ENCODE data around the gene PPP6R2. TPM values are rescaled to one million over a fixed set of nuclear protein-coding genes. Genes with fewer than 3 reads are reported as not detected.
A peak's percentile ranks its signal among the peaks of the same experiment; 100 is the strongest.
"Not testable (repeated sequence)": the region's sequence is repeated elsewhere in the genome, so short reads cannot be mapped to it uniquely, and the experiment has no call there.

The PPP6R2 gene
- total RNA-seq, 4 donors from 2014 or later = 35.6 to 50.8 (median 45.6) TPM

GRCh38 chr22:50400931-50401330 lies 57.8 kb downstream of the PPP6R2 start:
- no peak for TF ChIP-seq POLR2A (IDR thresholded peaks at IDR 0.05)
- no peak for TF ChIP-seq CTCF (IDR thresholded peaks at IDR 0.05)

GRCh38 chr22:50401907-50402306 lies 58.8 kb downstream of the PPP6R2 start:
- Histone ChIP-seq H3K27ac (no peak overlapping the region), H3K27me3 (no peaks in the 10 kb centered on the region), H3K4me1 (peaks cover 8 to 29% (median 10%) of the 10 kb centered on the region in 3 donors), H3K4me3 (no peak overlapping the region), H3K9me3 (no peaks in the 10 kb centered on the region), H3K36me3 (peaks cover 0 to 84% (median 9%) of the 10 kb centered on the region in 3 donors)
- 93 to 95% methylated on average over 4 of the region's 4 CpGs for WGBS, 2 donors
- TF ChIP-seq CTCF (IDR thresholded peaks at IDR 0.05) (no peak), POLR2A (IDR thresholded peaks at IDR 0.05) (no peak)
- DNase-seq = no peak
- intact Hi-C loops (cut with DNase I) = no loop called here

More at GRCh38 chr22:50400931-50401330, 57.8 kb downstream of the PPP6R2 start:
- DNase-seq = no peak
- Histone ChIP-seq H3K27ac (no peak overlapping the region), H3K9me3 (no peaks in the 10 kb centered on the region), H3K36me3 (peaks cover 0 to 84% (median 7%) of the 10 kb centered on the region in 3 donors), H3K27me3 (no peaks in the 10 kb centered on the region), H3K4me1 (peaks cover 8 to 29% (median 10%) of the 10 kb centered on the region in 3 donors), H3K4me3 (no peak overlapping the region)
- 91 to 92% methylated on average over 4 to 5 of the region's 5 CpGs for WGBS, 2 donors
- intact Hi-C loops (cut with DNase I) = no loop called here

- Histone ChIP-seq H3K27me3 (no peaks in the 10 kb centered on the region), H3K36me3 (peaks cover 0 to 84% (median 20%) of the 10 kb centered on the region in 3 donors), H3K27ac (peak overlapping the region in 1 of 4 donors; percentile 48), H3K4me3 (no peak overlapping the region), H3K9me3 (no peaks in the 10 kb centered on the region), H3K4me1 (peaks cover 8 to 29% (median 10%) of the 10 kb centered on the region in 3 donors)
- TF ChIP-seq CTCF (IDR thresholded peaks at IDR 0.05) (no peak), POLR2A (IDR thresholded peaks at IDR 0.05) (no peak)
- WGBS, 2 donors = 52 to 57% methylated on average over 3 to 7 of the region's 8 CpGs
- intact Hi-C loops (cut with DNase I) = no loop called here
- no peak for DNase-seq
Observed at GRCh38 chr22:50403701-50404101, 60.6 kb downstream of the PPP6R2 start.

GRCh38 chr22:50406416-50407170 lies 63.5 kb downstream of the PPP6R2 start:
- TF ChIP-seq CTCF (IDR thresholded peaks at IDR 0.05) = no peak
- WGBS, 2 donors = 86 to 88% methylated on average over 8 to 9 of the region's 25 CpGs
- no peak overlapping the region for H3K27ac ChIP-seq
- no peaks in the 10 kb centered on the region for H3K27me3 ChIP-seq
- no peak for DNase-seq
- intact Hi-C loops (cut with DNase I) = no loop called here
- H3K4me3 ChIP-seq = no peak overlapping the region
- H3K36me3 ChIP-seq = peaks cover 0 to 84% (median 20%) of the 10 kb centered on the region in 3 donors
- H3K4me1 ChIP-seq = peaks cover 4 to 19% (median 5%) of the 10 kb centered on the region in 3 donors
- no peaks in the 10 kb centered on the region for H3K9me3 ChIP-seq

GRCh38 chr22:50408311-50408710 lies 65.2 kb downstream of the PPP6R2 start:
- Histone ChIP-seq H3K36me3 (peaks cover 0 to 77% (median 20%) of the 10 kb centered on the region in 3 donors), H3K4me3 (no peak overlapping the region), H3K27me3 (no peaks in the 10 kb centered on the region), H3K4me1 (peaks cover 2 to 17% (median 3%) of the 10 kb centered on the region in 3 donors), H3K9me3 (no peaks in the 10 kb centered on the region), H3K27ac (no peak overlapping the region)
- DNase-seq = no peak
- no peak for TF ChIP-seq POLR2A (IDR thresholded peaks at IDR 0.05)
- TF ChIP-seq CTCF (IDR thresholded peaks at IDR 0.05) = no peak
- intact Hi-C loops (cut with DNase I) = no loop called here
- WGBS, 2 donors = 84 to 99% methylated on average over 3 to 13 of the region's 13 CpGs

- H3K9me3 ChIP-seq; H3K27me3 ChIP-seq; intact Hi-C loops (cut with DNase I); DNase-seq; H3K27ac ChIP-seq; H3K4me3 ChIP-seq: not testable (repeated sequence)
- WGBS, 2 donors = 76 to 87% methylated on average over 9 of the region's 9 CpGs
- H3K36me3 ChIP-seq = peaks cover 0 to 78% (median 20%) of the 10 kb centered on the region in 3 donors
- peaks cover 0 to 11% (median 0%) of the 10 kb centered on the region in 3 donors for H3K4me1 ChIP-seq
Observed at GRCh38 chr22:50408954-50409353, 65.8 kb downstream of the PPP6R2 start.
